ENCODE results near the gene KCTD4.
A peak's percentile ranks its signal among the peaks of the same experiment; 100 is the strongest.
"Not testable (repeated sequence)": the region's sequence is repeated elsewhere in the genome, so short reads cannot be mapped to it uniquely, and the experiment has no call there.

The KCTD4 gene

GRCh38 chr13:45200701-45201232, at the start of gene KCTD4:
Gene KCTD4 (minus strand): TSS chr13:45201045. CDS start chr13:45194567, 6,478 bp downstream.
- ChIA-PET CTCF (interaction anchor here (0.9 kb wide), 1 partner anchor 10 kb away, joined by 4 read pairs; no protein-coding TSS in a partner anchor), POLR2A (ENCODE audit: low non-redundant PET) (no interaction called here)
- DNase-seq (ENCODE audit: low spot score): no peak
- no peak for TF ChIP-seq CTCF (conservative IDR thresholded peaks at IDR 0.05; ENCODE audit: low read depth)
- peak within 1 kb of the TSS; percentile 50 for H3K27ac ChIP-seq

- no peak for TF ChIP-seq CTCF (conservative IDR thresholded peaks at IDR 0.05; ENCODE audit: low read depth)
- POLR2A ChIA-PET (ENCODE audit: low non-redundant PET): no interaction called here
- no peak for DNase-seq (ENCODE audit: low spot score)
- CTCF ChIA-PET: no interaction called here
- no peak overlapping the region for H3K27ac ChIP-seq
These were observed 48.8 kb upstream of the KCTD4 start for GRCh38 chr13:45249662-45250061.

GRCh38 chr13:45244736-45245135, 43.9 kb upstream of the KCTD4 start:
- H3K27ac ChIP-seq: peak overlapping the region; percentile 59
- CTCF ChIA-PET; DNase-seq (ENCODE audit: low spot score); POLR2A ChIA-PET (ENCODE audit: low non-redundant PET): not testable (repeated sequence)

GRCh38 chr13:45243077-45243476, 42.2 kb upstream of the KCTD4 start:
- TF ChIP-seq CTCF (conservative IDR thresholded peaks at IDR 0.05; ENCODE audit: low read depth): no peak
- no peak for DNase-seq (ENCODE audit: low spot score)
- ChIA-PET POLR2A (ENCODE audit: low non-redundant PET) (no interaction called here), CTCF (no interaction called here)
- peak overlapping the region; percentile 53 for H3K27ac ChIP-seq

GRCh38 chr13:45242524-45242923, 41.7 kb upstream of the KCTD4 start:
- ChIA-PET CTCF (no interaction called here), POLR2A (ENCODE audit: low non-redundant PET) (no interaction called here)
- TF ChIP-seq CTCF (conservative IDR thresholded peaks at IDR 0.05; ENCODE audit: low read depth): no peak
- no peak for DNase-seq (ENCODE audit: low spot score)
- no peak overlapping the region for H3K27ac ChIP-seq

GRCh38 chr13:45242070-45242469, 41.2 kb upstream of the KCTD4 start:
- no peak overlapping the region for H3K27ac ChIP-seq
- ChIA-PET POLR2A (ENCODE audit: low non-redundant PET) (no interaction called here), CTCF (no interaction called here)
- peak; percentile 39 for DNase-seq (ENCODE audit: low spot score)
- no peak for TF ChIP-seq CTCF (conservative IDR thresholded peaks at IDR 0.05; ENCODE audit: low read depth)

- ChIA-PET CTCF (interaction anchor here (0.7 to 0.8 kb wide), 2 partner anchors 9 to 20 kb away, joined by 3 to 9 read pairs; no protein-coding TSS in a partner anchor), POLR2A (ENCODE audit: low non-redundant PET) (no interaction called here)
- no peak for TF ChIP-seq CTCF (conservative IDR thresholded peaks at IDR 0.05; ENCODE audit: low read depth)
- H3K27ac ChIP-seq: peak overlapping the region; percentile 87
- DNase-seq (ENCODE audit: low spot score): no peak
These were observed 39.3 kb upstream of the KCTD4 start for GRCh38 chr13:45240143-45240542.
